ENCODE measurements around the gene TMEM117.

Gene TMEM117

GRCh38 chr12:44433659-44434058, 597.8 kb downstream of the TMEM117 start:
- in situ Hi-C loops (cut with HindIII; ENCODE audit: low pct_ligation_motif_present, low pct_unique_long_range_greater_than_20kb, low sequenced_read_pairs) = no loop called here

GRCh38 chr12:44436756-44437155, 600.9 kb downstream of the TMEM117 start:
- DNase-seq = no peak
- in situ Hi-C loops (cut with HindIII; ENCODE audit: low pct_ligation_motif_present, low pct_unique_long_range_greater_than_20kb, low sequenced_read_pairs) = no loop called here

More at GRCh38 chr12:44433659-44434058, 597.8 kb downstream of the TMEM117 start:
- no peak for DNase-seq
